HFF-Myc (cell line): ENCODE data around the gene LVRN.

Experiments
- DNase-seq: peaks from one replicate; pipeline ENCODE4 v3.0.0-alpha.2; 2011; ENCODE audit warnings: low read depth; ENCODE audit errors: extremely low read depth
- H3K4me3 ChIP-seq: replicated peaks from 2 replicates; pipeline ENCODE4 v1.5.1; 2011; ENCODE audit warnings: low read depth, mild to moderate bottlenecking, control low read depth, low read length
- CTCF ChIP-seq: IDR thresholded peaks from 2 replicates; pipeline ENCODE4 v1.5.1; 2012; ENCODE audit warnings: mild to moderate bottlenecking, low read depth, low read length, control low read depth; ENCODE audit errors: missing control alignments

LVRN gene

DNA sequence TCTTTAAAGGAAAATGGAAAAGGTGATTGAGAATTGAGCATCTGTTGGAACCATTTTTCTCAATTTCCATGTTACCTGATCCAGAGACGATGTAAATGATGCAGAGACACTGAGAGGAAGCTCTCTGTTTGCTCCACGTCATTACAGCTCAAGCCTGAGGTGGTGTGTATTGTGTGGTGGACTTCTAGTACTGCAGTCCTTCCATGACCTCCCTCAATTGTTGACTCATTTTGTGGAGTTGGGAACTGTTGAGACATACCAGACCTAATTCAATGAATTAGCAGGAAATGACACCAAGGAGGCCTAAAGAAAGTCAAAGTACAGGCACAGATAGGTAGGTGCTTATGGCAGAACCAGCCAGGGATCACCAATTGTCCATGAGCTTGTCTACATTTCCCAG, 15.6 kb upstream of the LVRN start:
- no peak overlapping the region for H3K4me3 ChIP-seq
- no peak for DNase-seq
- TF ChIP-seq CTCF: no peak

DNA sequence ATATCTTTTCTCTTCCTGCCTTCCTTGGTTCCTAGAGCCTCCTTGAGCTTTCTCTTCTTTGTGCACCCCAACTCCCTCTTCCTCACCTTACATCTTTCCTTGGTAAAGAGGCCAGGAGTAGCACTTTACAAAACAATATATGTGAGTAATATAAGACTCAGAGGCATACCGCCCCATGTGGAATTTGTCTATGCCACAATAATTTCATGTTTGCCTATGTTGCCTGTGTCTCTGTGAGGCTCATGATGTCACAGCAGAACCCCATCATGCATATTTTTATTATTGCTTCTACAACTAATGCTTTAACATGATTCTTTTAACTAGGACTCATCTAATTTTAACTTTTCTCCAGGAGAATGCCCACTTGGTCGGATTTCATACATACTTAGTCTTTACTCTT, 15.0 kb upstream of the LVRN start:
- no peak overlapping the region for H3K4me3 ChIP-seq
- no peak for DNase-seq
- TF ChIP-seq CTCF: no peak

- TF ChIP-seq CTCF: no peak
- no peak overlapping the region for H3K4me3 ChIP-seq
- no peak for DNase-seq
Observed at GRCh38 chr5:115948091-115948534, 14.2 kb upstream of the LVRN start.

- no peak for TF ChIP-seq CTCF
- DNase-seq: no peak
Observed at GRCh38 chr5:115949096-115949495, 13.2 kb upstream of the LVRN start.

GRCh38 chr5:115952588-115952987, 9.7 kb upstream of the LVRN start:
- TF ChIP-seq CTCF: no peak
- H3K4me3 ChIP-seq: no peak overlapping the region
- no peak for DNase-seq

More at GRCh38 chr5:115949096-115949495, 13.2 kb upstream of the LVRN start:
- no peak overlapping the region for H3K4me3 ChIP-seq

DNA sequence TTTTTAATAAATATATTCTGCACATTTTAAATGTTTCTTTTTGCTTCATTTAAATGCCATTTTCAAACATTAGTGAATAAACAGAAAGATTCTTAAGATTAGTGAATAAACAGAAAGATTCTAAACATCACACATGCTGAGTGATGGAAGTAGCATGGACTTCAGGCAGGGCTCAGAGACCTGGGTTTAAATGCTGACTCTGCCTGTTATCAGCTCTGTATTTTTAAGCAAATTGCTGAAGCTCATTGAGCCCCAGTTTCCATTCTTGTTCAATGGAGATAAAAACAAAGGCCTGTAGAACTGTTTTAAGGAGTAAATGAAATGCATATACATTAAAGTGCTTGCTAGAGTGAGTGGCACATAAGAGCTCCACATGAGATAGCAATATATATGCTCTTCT, 8.1 kb upstream of the LVRN start:
- no peak for TF ChIP-seq CTCF
- DNase-seq: no peak
- no peak overlapping the region for H3K4me3 ChIP-seq

GRCh38 chr5:115956957-115957356, 5.3 kb upstream of the LVRN start:
- no peak for TF ChIP-seq CTCF
- no peak for DNase-seq
- H3K4me3 ChIP-seq: no peak overlapping the region
